Naive thymus-derived CD8-positive, alpha-beta T cell (primary cell): ENCODE results near the gene GPC3. TPM values are rescaled to one million over a fixed set of nuclear protein-coding genes. Genes with fewer than 3 reads are reported as not detected.

Experiments used
- ATAC-seq, 2 donors: fragments of 150-1000 bp; cut with Tn5 transposase in 1 of 2; sonication (Bioruptor Pico), chemical (Tn5 transposase) in 1 of 2; 1 replicate in 1 of 2; 2 replicates in 1 of 2; pipeline ENCODE4 v1.10.0; 2021; ENCODE audit warnings: mild to moderate bottlenecking in 2 of 2, moderate library complexity in 2 of 2
- POLR2A ChIA-PET: fragments of 350-600 bp; sonication (Branson Sonifier 250); formaldehyde crosslinking; loops from one replicate; lab custom pipeline; 2021; ENCODE audit warnings: antibody characterized with exemption; lab: Charles Lee
- DNase-seq, 10 donors: peaks; one replicate each; pipeline versions ENCODE4 v3.0.0 to v3.0.0-alpha.2; 2020 to 2022
- H3K27ac Mint-ChIP-seq, 10 donors: one replicate each; pipeline ENCODE4 v1.8.0; 2020 to 2022; ENCODE audit warnings: mild to moderate bottlenecking in 10 of 10, mixed read lengths in 10 of 10, moderate library complexity in 4 of 10, inconsistent platforms in 1 of 10
- H3K27me3 Mint-ChIP-seq, 5 donors: one replicate each; pipeline ENCODE4 v1.8.0; 2021 to 2022; ENCODE audit warnings: mixed read lengths in 5 of 5
- H3K36me3 Mint-ChIP-seq, 3 donors: one replicate each; pipeline ENCODE4 v1.8.0; 2020 to 2022; ENCODE audit warnings: mixed read lengths in 3 of 3, mild to moderate bottlenecking in 2 of 3, inconsistent platforms in 1 of 3
- H3K4me1 Mint-ChIP-seq, 4 donors: one replicate each; pipeline ENCODE4 v1.8.0; 2021 to 2022; ENCODE audit warnings: mixed read lengths in 4 of 4
- H3K4me3 Mint-ChIP-seq, 10 donors: one replicate each; pipeline ENCODE4 v1.8.0; 2020 to 2022; ENCODE audit warnings: mild to moderate bottlenecking in 10 of 10, mixed read lengths in 10 of 10, moderate library complexity in 6 of 10, inconsistent platforms in 1 of 10
- H3K9me3 Mint-ChIP-seq, 9 donors: one replicate each; pipeline ENCODE4 v1.8.0; 2020 to 2022; ENCODE audit warnings: mixed read lengths in 9 of 9, mild to moderate bottlenecking in 3 of 9, inconsistent platforms in 1 of 9, moderate library complexity in 1 of 9
- polyA plus RNA-seq, 3 donors: library from polyadenylated mRNA; unstranded; fragments of 300-500 nt; fragmentation: Illumina TruSeq; gene quantifications; one replicate each; pipeline ENCODE4 v1.2.3, GENCODE V29; 2021
- total RNA-seq, 8 experiments: library from RNA in 2 of 8; stranded (reverse) in 2 of 8; gene quantifications; one replicate each; pipeline ENCODE4 v1.2.3 and lab custom pipeline; 2021 to 2026

The GPC3 gene
- total and polyA plus RNA-seq, 5 experiments from 2014 or later = 2.3 to 3.9 (median 2.6) TPM; not detected in 2

GRCh38 chrX:133563705-133564104 lies 421.7 kb downstream of the GPC3 start:
- Mint-ChIP-seq H3K4me3 (no peak overlapping the region), H3K4me1 (no peaks in the 10 kb centered on the region), H3K36me3 (no peaks in the 10 kb centered on the region), H3K27me3 (no peaks in the 10 kb centered on the region), H3K9me3 (peaks cover 0 to 4% (median 0%) of the 10 kb centered on the region in 9 donors), H3K27ac (no peak overlapping the region)
- DNase-seq (no peak), ATAC-seq (no peak)
- POLR2A ChIA-PET = no interaction called here

GRCh38 chrX:133561251-133561650 lies 424.1 kb downstream of the GPC3 start:
- Mint-ChIP-seq H3K4me3 (no peak overlapping the region), H3K36me3 (no peaks in the 10 kb centered on the region), H3K27me3 (peaks cover 0 to 3% (median 0%) of the 10 kb centered on the region in 5 donors), H3K4me1 (no peaks in the 10 kb centered on the region), H3K9me3 (peaks cover 0 to 2% (median 0%) of the 10 kb centered on the region in 9 donors), H3K27ac (no peak overlapping the region)
- DNase-seq (no peak), ATAC-seq (no peak)
- POLR2A ChIA-PET = no interaction called here

- Mint-ChIP-seq H3K36me3 (peaks cover 0 to 10% (median 2%) of the 10 kb centered on the region in 3 donors), H3K9me3 (peaks cover 0 to 15% (median 7%) of the 10 kb centered on the region in 9 donors), H3K4me1 (no peaks in the 10 kb centered on the region), H3K27me3 (peaks cover 0 to 16% (median 3%) of the 10 kb centered on the region in 5 donors), H3K27ac (no peak overlapping the region), H3K4me3 (no peak overlapping the region)
- POLR2A ChIA-PET = no interaction called here
- no peak for DNase-seq
- no peak for ATAC-seq
Measured at GRCh38 chrX:133559909-133560308, 425.5 kb downstream of the GPC3 start.

DNA sequence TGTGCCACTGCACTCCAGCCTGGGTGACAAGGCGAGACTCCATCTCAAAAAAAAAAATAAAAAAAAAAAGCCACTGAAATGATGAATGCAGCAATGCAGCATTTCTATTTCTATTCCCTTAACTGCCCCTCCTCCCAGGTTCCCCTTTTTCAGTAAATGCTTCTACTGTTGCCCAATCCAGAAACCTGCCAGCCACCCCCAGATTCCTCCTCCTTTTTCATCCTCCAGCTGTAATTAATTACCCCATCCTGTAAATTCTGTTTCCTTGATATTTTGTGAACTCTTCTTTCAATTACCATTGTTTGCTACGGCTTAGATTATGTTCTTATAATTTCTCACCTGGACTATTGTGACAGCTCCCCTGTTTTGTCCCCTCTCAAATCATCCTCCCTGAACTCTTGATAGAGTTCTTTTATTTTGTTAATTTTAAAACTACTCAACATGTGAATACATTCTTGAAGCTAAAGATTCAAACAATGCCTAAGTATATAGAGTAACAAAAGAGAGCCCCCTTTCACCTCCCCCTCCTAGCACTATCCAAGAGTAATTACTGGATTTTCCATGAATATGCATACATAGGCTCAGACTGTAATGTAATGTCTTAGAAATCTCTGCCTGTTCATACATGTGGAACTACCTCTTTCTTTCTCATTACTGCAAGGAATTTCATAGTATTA lies 429.5 kb downstream of the GPC3 start:
- H3K36me3 Mint-ChIP-seq = peaks cover 2 to 16% (median 2%) of the 10 kb centered on the region in 3 donors
- ATAC-seq = no peak
- no peak overlapping the region for H3K4me3 Mint-ChIP-seq
- H3K27me3 Mint-ChIP-seq = peaks cover 0 to 19% (median 3%) of the 10 kb centered on the region in 5 donors
- no peak for DNase-seq
- peaks cover 0 to 21% (median 9%) of the 10 kb centered on the region in 9 donors for H3K9me3 Mint-ChIP-seq
- no peaks in the 10 kb centered on the region for H3K4me1 Mint-ChIP-seq
- POLR2A ChIA-PET = no interaction called here
- no peak overlapping the region for H3K27ac Mint-ChIP-seq

- Mint-ChIP-seq H3K4me3 (no peak overlapping the region), H3K9me3 (peaks cover 0 to 16% (median 8%) of the 10 kb centered on the region in 9 donors), H3K4me1 (no peaks in the 10 kb centered on the region), H3K36me3 (peaks cover under 1 to 13% (median 2%) of the 10 kb centered on the region in 3 donors), H3K27ac (no peak overlapping the region), H3K27me3 (peaks cover 0 to 13% (median under 1%) of the 10 kb centered on the region in 5 donors)
- DNase-seq = no peak
- POLR2A ChIA-PET = no interaction called here
- ATAC-seq = no peak
Measured at GRCh38 chrX:133550665-133551485, 434.5 kb downstream of the GPC3 start.

GRCh38 chrX:133549295-133549933 lies 436.0 kb downstream of the GPC3 start:
- POLR2A ChIA-PET = no interaction called here
- ATAC-seq (no peak), DNase-seq (no peak)
- Mint-ChIP-seq H3K4me1 (no peaks in the 10 kb centered on the region), H3K27ac (no peak overlapping the region), H3K4me3 (no peak overlapping the region), H3K9me3 (peaks cover 0 to 4% (median 1%) of the 10 kb centered on the region in 9 donors), H3K27me3 (no peaks in the 10 kb centered on the region), H3K36me3 (peaks cover 0 to 2% (median 1%) of the 10 kb centered on the region in 3 donors)

DNA sequence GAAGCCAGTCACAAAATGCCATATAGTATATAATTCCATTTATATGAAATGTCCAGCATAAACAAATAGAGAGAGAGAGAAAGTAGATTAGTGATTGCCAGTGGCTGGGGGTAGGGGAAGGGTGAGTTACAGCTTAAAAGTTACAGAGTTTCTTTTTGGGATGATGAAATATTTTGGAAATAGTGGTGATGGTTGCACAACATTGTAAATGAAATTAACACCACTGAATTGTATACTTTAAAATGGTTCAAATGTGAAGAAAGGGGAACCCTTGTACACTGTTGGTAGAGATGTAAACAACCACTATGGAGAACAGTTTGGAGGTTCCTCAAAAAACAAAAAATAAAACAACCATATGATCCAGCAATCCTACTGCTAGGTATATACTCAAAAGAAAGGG lies 439.0 kb downstream of the GPC3 start:
- no peak for ATAC-seq
- POLR2A ChIA-PET = no interaction called here
- no peaks in the 10 kb centered on the region for H3K4me1 Mint-ChIP-seq

GRCh38 chrX:133544778-133545177 lies 440.6 kb downstream of the GPC3 start:
- no peak for ATAC-seq
- POLR2A ChIA-PET = no interaction called here
- Mint-ChIP-seq H3K36me3 (no peaks in the 10 kb centered on the region), H3K4me3 (no peak overlapping the region), H3K27me3 (no peaks in the 10 kb centered on the region), H3K27ac (no peak overlapping the region), H3K9me3 (peaks cover 0 to 4% (median 0%) of the 10 kb centered on the region in 9 donors), H3K4me1 (no peaks in the 10 kb centered on the region)
- DNase-seq = no peak

More for the DNA sequence above, 439.0 kb downstream of the GPC3 start:
- Mint-ChIP-seq H3K9me3 (peaks cover 0 to 4% (median 0%) of the 10 kb centered on the region in 9 donors), H3K27me3 (no peaks in the 10 kb centered on the region), H3K27ac (no peak overlapping the region), H3K36me3 (no peaks in the 10 kb centered on the region), H3K4me3 (no peak overlapping the region)
- no peak for DNase-seq

DNA sequence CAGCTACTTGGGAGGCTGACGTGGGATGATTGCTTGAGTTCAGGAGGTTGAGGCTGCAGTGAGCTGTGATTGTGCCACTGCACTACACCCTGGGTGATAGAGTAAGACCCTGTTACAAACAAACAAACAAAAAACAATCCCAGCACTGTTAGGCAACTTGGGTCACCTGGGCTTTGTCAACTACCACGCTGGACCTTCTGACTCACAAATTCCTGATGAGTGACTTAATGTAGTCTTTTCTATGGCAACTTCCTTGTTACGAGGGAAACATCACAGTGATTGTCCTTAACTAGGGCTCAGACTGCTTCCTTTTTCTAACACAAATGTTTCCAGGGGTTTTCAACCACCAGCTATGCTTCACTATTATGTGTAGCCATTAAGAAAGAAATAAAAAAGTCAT lies 441.3 kb downstream of the GPC3 start:
- Mint-ChIP-seq H3K27ac (no peak overlapping the region), H3K4me1 (no peaks in the 10 kb centered on the region), H3K36me3 (no peaks in the 10 kb centered on the region), H3K27me3 (no peaks in the 10 kb centered on the region), H3K4me3 (no peak overlapping the region), H3K9me3 (peaks cover 0 to 4% (median 0%) of the 10 kb centered on the region in 9 donors)
- DNase-seq = no peak
- POLR2A ChIA-PET = no interaction called here
- ATAC-seq = no peak

GRCh38 chrX:133543654-133544053 lies 441.7 kb downstream of the GPC3 start:
- no peak for ATAC-seq
- Mint-ChIP-seq H3K27ac (no peak overlapping the region), H3K27me3 (no peaks in the 10 kb centered on the region)

GRCh38 chrX:133542476-133542875 lies 442.9 kb downstream of the GPC3 start:
- Mint-ChIP-seq H3K4me3 (no peak overlapping the region), H3K4me1 (no peaks in the 10 kb centered on the region), H3K27ac (no peak overlapping the region), H3K27me3 (no peaks in the 10 kb centered on the region), H3K36me3 (no peaks in the 10 kb centered on the region), H3K9me3 (peaks cover 0 to 4% (median 0%) of the 10 kb centered on the region in 9 donors)
- DNase-seq (no peak), ATAC-seq (no peak)
- POLR2A ChIA-PET = no interaction called here

More at GRCh38 chrX:133543654-133544053, 441.7 kb downstream of the GPC3 start:
- POLR2A ChIA-PET = no interaction called here
- H3K9me3 Mint-ChIP-seq = peaks cover 0 to 4% (median 0%) of the 10 kb centered on the region in 9 donors
- no peak for DNase-seq
- no peaks in the 10 kb centered on the region for H3K36me3 Mint-ChIP-seq
- no peaks in the 10 kb centered on the region for H3K4me1 Mint-ChIP-seq
- no peak overlapping the region for H3K4me3 Mint-ChIP-seq

- no peaks in the 10 kb centered on the region for H3K27me3 Mint-ChIP-seq
- H3K9me3 Mint-ChIP-seq = no peaks in the 10 kb centered on the region
- H3K4me3 Mint-ChIP-seq = no peak overlapping the region
- DNase-seq (no peak), ATAC-seq (no peak)
- POLR2A ChIA-PET = no interaction called here
- no peaks in the 10 kb centered on the region for H3K4me1 Mint-ChIP-seq
- no peaks in the 10 kb centered on the region for H3K36me3 Mint-ChIP-seq
- no peak overlapping the region for H3K27ac Mint-ChIP-seq
Measured at GRCh38 chrX:133541021-133541420, 444.4 kb downstream of the GPC3 start.

DNA sequence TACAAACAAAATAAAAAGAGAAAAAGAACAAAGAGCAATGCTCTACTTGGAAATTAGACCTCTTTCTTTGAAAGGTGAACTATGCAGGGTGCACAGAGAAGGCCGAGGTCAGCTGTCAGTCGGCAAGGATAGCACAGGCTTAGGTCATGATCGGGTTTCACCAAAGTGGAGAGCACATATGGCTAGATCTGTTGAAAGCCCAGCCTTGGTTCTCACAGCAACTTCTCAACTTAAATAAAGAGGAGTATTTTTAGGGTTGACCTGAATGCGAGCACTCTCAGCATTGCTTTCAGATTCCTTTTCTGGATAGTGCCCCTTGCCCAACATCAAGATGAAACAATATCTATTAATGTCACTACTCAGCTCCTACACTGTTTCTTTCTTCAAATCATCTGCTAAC lies 447.2 kb downstream of the GPC3 start:
- Mint-ChIP-seq H3K4me3 (no peak overlapping the region), H3K9me3 (no peaks in the 10 kb centered on the region), H3K4me1 (no peaks in the 10 kb centered on the region), H3K27me3 (no peaks in the 10 kb centered on the region), H3K27ac (no peak overlapping the region), H3K36me3 (peaks cover 0 to 3% (median 3%) of the 10 kb centered on the region in 3 donors)
- POLR2A ChIA-PET = no interaction called here
- ATAC-seq (no peak), DNase-seq (no peak)
